Lower leg skin (tissue), 4 donors: ENCODE data around the gene SLC47A2. TPM values are rescaled to one million over a fixed set of nuclear protein-coding genes. Genes with fewer than 3 reads are reported as not detected.

ENCODE experiments used
- DNase-seq, 2 donors: peaks; one replicate each; pipeline ENCODE4 v3.0.0-alpha.2; 2019; ENCODE audit warnings: low spot score in 2 of 2
- H3K4me3 ChIP-seq: fragments of 200-600 bp; sonication (generic); 2 replicates; pipeline ENCODE4 v1.5.1; 2017; ENCODE audit warnings: mild to moderate bottlenecking, low read depth; ENCODE audit not compliant: poor library complexity, severe bottlenecking
- POLR2A ChIP-seq, 2 donors: fragments of 450-650 bp; IDR thresholded peaks; one replicate each; pipeline ENCODE4 v1.6.1; 2016 to 2017; ENCODE audit warnings: antibody characterized with exemption in 2 of 2, mild to moderate bottlenecking in 1 of 2, moderate library complexity in 1 of 2
- WGBS, 2 donors: methylation state at CpG; one replicate each; pipeline ENCODE4 v1.1.5; 2018; 5-methylcytosine and 5-hydroxymethylcytosine counted together
- intact Hi-C: fragments of 100-400 bp; cut with DNase I; formaldehyde crosslinking; loops from one replicate; pipeline ENCODE4 v1.15.0; 2023; ENCODE audit warnings: low total_unique reads
- total RNA-seq, 4 donors: library from RNA; depleted of rRNA; stranded (reverse); fragments of >200 nt; gene quantifications; one replicate each; pipeline ENCODE4 v1.1.0, GENCODE V29; 2016
- TF ChIP-seq, protein P1 (sequence below), 3 donors: fragments of 450-650 bp; IDR thresholded peaks; one replicate each; pipeline ENCODE4 v1.5.1; 2016; ENCODE audit warnings: antibody characterized with exemption in 3 of 3, mild to moderate bottlenecking in 3 of 3, moderate library complexity in 2 of 3

SLC47A2 gene
- total RNA-seq, 4 donors from 2014 or later = 0.49 to 6.1 (median 2.5) TPM; not detected in 1

DNA sequence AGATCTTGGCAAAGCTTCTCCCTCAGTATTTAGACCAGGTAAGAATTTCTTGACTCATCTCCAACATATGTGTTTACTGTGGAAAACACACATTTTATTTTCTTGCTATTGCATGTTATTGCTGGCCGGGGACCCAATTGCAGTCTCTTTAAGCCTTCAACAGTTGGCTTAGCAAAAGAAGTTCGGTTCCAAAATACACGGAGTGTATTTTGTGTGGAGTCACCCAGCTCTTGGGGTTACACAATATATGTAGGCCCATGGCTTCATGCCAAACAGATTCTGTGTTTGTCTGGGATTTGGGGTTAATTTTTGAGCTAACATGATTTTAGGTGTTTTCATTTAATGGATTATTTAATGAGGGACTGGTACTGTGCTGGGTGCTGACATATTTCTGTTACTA is 63.8 kb downstream of the SLC47A2 start:
- WGBS, 2 donors = 29 to 32% methylated on average over 3 of the region's 3 CpGs
- intact Hi-C loops = no loop called here
- DNase-seq = no peak
- TF ChIP-seq, protein P1, sequence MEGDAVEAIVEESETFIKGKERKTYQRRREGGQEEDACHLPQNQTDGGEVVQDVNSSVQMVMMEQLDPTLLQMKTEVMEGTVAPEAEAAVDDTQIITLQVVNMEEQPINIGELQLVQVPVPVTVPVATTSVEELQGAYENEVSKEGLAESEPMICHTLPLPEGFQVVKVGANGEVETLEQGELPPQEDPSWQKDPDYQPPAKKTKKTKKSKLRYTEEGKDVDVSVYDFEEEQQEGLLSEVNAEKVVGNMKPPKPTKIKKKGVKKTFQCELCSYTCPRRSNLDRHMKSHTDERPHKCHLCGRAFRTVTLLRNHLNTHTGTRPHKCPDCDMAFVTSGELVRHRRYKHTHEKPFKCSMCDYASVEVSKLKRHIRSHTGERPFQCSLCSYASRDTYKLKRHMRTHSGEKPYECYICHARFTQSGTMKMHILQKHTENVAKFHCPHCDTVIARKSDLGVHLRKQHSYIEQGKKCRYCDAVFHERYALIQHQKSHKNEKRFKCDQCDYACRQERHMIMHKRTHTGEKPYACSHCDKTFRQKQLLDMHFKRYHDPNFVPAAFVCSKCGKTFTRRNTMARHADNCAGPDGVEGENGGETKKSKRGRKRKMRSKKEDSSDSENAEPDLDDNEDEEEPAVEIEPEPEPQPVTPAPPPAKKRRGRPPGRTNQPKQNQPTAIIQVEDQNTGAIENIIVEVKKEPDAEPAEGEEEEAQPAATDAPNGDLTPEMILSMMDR (IDR thresholded peaks at IDR 0.05) = no peak
- no peak for TF ChIP-seq POLR2A (IDR thresholded peaks at IDR 0.05)
- H3K4me3 ChIP-seq = no peak overlapping the region

DNA sequence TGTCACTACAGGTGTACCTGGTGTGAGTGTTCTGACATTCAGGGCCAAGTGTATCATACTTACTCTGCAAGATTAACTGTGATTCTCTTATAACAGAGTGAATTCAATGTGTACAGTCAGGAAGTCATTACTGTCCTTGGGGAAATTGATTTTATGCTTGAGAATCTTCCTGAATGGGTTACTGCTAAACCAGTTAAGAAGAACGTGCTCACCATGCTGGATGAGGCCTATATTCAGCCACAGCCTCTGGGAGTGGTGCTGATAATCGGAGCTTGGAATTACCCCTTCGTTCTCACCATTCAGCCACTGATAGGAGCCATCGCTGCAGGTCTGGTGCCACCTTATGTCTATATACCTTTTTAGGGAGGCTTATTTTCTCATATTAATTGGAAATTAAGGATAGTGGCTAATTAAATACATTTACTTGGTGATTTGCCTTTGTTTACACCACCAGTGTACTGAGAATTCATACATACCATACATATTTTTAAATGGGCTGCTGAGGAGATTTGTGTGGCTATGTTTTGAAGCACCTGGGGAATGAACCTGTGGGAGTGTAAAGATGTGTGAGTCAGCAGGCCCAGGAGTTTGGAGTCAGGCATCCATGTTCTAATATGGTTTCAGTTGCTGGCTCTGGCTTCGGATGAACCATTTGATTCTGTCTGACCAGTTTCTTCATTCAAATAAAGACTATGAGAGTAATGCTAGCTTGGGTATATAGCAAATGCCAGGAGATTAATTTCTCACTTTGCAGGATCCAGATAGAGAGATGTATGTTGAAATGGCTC is 64.7 kb downstream of the SLC47A2 start:
- no peak for DNase-seq
- no peak for TF ChIP-seq POLR2A (IDR thresholded peaks at IDR 0.05)
- TF ChIP-seq, protein P1 (IDR thresholded peaks at IDR 0.05) = no peak
- intact Hi-C loops = no loop called here
- WGBS, 2 donors = 50 to 51% methylated on average over 5 of the region's 5 CpGs
- no peak overlapping the region for H3K4me3 ChIP-seq

DNA sequence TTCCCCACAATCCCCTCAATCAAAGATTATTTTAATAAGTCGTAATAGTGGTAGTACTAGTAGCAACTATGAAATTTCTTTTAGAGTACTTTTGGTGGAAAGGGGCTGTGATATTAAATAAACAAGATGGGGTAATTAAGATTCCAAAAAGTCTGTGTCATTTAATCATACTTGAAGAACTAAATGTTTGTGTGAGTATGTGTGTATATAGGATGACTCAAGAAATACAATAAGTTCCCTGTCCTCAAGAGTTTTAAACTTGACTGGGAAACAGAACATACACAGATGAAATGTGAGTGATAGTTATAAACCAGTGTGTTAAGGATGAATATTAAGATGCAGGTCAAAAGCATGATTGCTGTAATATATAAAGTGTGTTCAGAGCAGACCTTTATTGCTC is 65.6 kb downstream of the SLC47A2 start:
- DNase-seq = no peak
- intact Hi-C loops = no loop called here
- TF ChIP-seq POLR2A (IDR thresholded peaks at IDR 0.05) = no peak
- TF ChIP-seq, protein P1 (IDR thresholded peaks at IDR 0.05) = no peak
- 48 to 61% methylated on average over 1 of the region's 1 CpG for WGBS, 2 donors
- no peak overlapping the region for H3K4me3 ChIP-seq

- intact Hi-C loops = no loop called here
Measured at GRCh38 chr17:19649274-19649541, 67.2 kb downstream of the SLC47A2 start.

GRCh38 chr17:19648475-19649273 is 67.7 kb downstream of the SLC47A2 start, which contains the start of gene ALDH3A2:
TSS of gene ALDH3A2 (plus strand) at chr17:19648751. CDS start at chr17:19648972, 221 bp downstream.
- TF ChIP-seq, protein P1 (IDR thresholded peaks at IDR 0.05) = no peak
- peak in 1 of 2 donors; percentile 69 for TF ChIP-seq POLR2A (IDR thresholded peaks at IDR 0.05)
- intact Hi-C loops = no loop called here
- peak; percentile 97 to 99 for DNase-seq
- H3K4me3 ChIP-seq = peak within 1 kb of the TSS; percentile 63
- WGBS, 2 donors = 0% methylated on average over 35 to 40 of the region's 71 CpGs

More at GRCh38 chr17:19649274-19649541, 67.2 kb downstream of the SLC47A2 start:
- 0 to 2% methylated on average over 2 of the region's 2 CpGs for WGBS, 2 donors
- TF ChIP-seq, protein P1 (IDR thresholded peaks at IDR 0.05) = no peak
- no peak for TF ChIP-seq POLR2A (IDR thresholded peaks at IDR 0.05)
- no peak for DNase-seq
- H3K4me3 ChIP-seq = peak overlapping the region; percentile 63
